Measurements from ENCODE around the gene SH3PXD2A. TPM values are rescaled to one million over a fixed set of nuclear protein-coding genes. Genes with fewer than 3 reads are reported as not detected.

The SH3PXD2A gene
- total RNA-seq, 2 experiments from 2014 or later = 6.5 to 7.4 TPM

- POLR2A ChIA-PET = no interaction called here
- ATAC-seq (no peak), DNase-seq (no peak)
- no peaks in the 10 kb centered on the region for H3K36me3 Mint-ChIP-seq (ENCODE audit: low read depth)
- H3K4me1 Mint-ChIP-seq (ENCODE audit: low read depth) = peaks cover 3% of the 10 kb centered on the region
- H3K4me3 Mint-ChIP-seq = no peak overlapping the region
- CTCF ChIA-PET = interaction anchor here (1.5 to 1.7 kb wide), 2 partner anchors 19 to 143 kb away, joined by 3 to 6 read pairs; no protein-coding TSS in a partner anchor
- peaks cover 21% of the 10 kb centered on the region for H3K27me3 Mint-ChIP-seq
- H3K27ac Mint-ChIP-seq = no peak overlapping the region
- no peak for TF ChIP-seq CTCF (IDR thresholded peaks at IDR 0.05)
- intact Hi-C loops (cut with micrococcal nuclease) = no loop called here
- H3K9me3 Mint-ChIP-seq = no peaks in the 10 kb centered on the region
Observed at GRCh38 chr10:103560886-103561285, 294.5 kb downstream of the SH3PXD2A start.

- no peak for TF ChIP-seq CTCF (IDR thresholded peaks at IDR 0.05)
- ATAC-seq (no peak), DNase-seq (no peak)
- Mint-ChIP-seq H3K4me1 (ENCODE audit: low read depth) (peaks cover 4% of the 10 kb centered on the region), H3K9me3 (no peaks in the 10 kb centered on the region), H3K27me3 (peaks cover 24% of the 10 kb centered on the region), H3K27ac (no peak overlapping the region), H3K36me3 (ENCODE audit: low read depth) (no peaks in the 10 kb centered on the region), H3K4me3 (no peak overlapping the region)
- POLR2A ChIA-PET = no interaction called here
- CTCF ChIA-PET = interaction anchor here (1.7 kb wide), 1 partner anchor 17 kb away, joined by 6 read pairs; no protein-coding TSS in a partner anchor
- intact Hi-C loops (cut with micrococcal nuclease) = no loop called here
Observed at GRCh38 chr10:103559776-103560175, 295.6 kb downstream of the SH3PXD2A start.

GRCh38 chr10:103558911-103559310 is 296.5 kb downstream of the SH3PXD2A start:
- intact Hi-C loops (cut with micrococcal nuclease) = no loop called here
- ATAC-seq = no peak
- H3K36me3 Mint-ChIP-seq (ENCODE audit: low read depth) = no peaks in the 10 kb centered on the region
- TF ChIP-seq CTCF (IDR thresholded peaks at IDR 0.05) = no peak
- H3K27me3 Mint-ChIP-seq = peaks cover 31% of the 10 kb centered on the region
- no peaks in the 10 kb centered on the region for H3K9me3 Mint-ChIP-seq
- ChIA-PET CTCF (interaction anchor here (1.3 kb wide), 1 partner anchor 9 kb away, joined by 3 read pairs; no protein-coding TSS in a partner anchor), POLR2A (no interaction called here)
- DNase-seq = no peak
- no peak overlapping the region for H3K27ac Mint-ChIP-seq
- H3K4me3 Mint-ChIP-seq = no peak overlapping the region
- peaks cover 13% of the 10 kb centered on the region for H3K4me1 Mint-ChIP-seq (ENCODE audit: low read depth)

GRCh38 chr10:103557455-103557854 is 297.9 kb downstream of the SH3PXD2A start:
- H3K27ac Mint-ChIP-seq = no peak overlapping the region
- H3K4me1 Mint-ChIP-seq (ENCODE audit: low read depth) = peaks cover 18% of the 10 kb centered on the region
- DNase-seq (no peak), ATAC-seq (no peak)
- H3K4me3 Mint-ChIP-seq = no peak overlapping the region
- ChIA-PET POLR2A (interaction anchor here (0.9 kb wide), 1 partner anchor 11 kb away, joined by 4 read pairs; no protein-coding TSS in a partner anchor), CTCF (interaction anchor here (1.3 kb wide), 1 partner anchor 15 kb away, joined by 3 read pairs; no protein-coding TSS in a partner anchor)
- H3K27me3 Mint-ChIP-seq = peaks cover 33% of the 10 kb centered on the region
- no peaks in the 10 kb centered on the region for H3K36me3 Mint-ChIP-seq (ENCODE audit: low read depth)
- no peak for TF ChIP-seq CTCF (IDR thresholded peaks at IDR 0.05)
- no peaks in the 10 kb centered on the region for H3K9me3 Mint-ChIP-seq
- intact Hi-C loops (cut with micrococcal nuclease) = no loop called here

GRCh38 chr10:103556383-103557007 is 298.9 kb downstream of the SH3PXD2A start:
- intact Hi-C loops (cut with micrococcal nuclease) = no loop called here
- TF ChIP-seq CTCF (IDR thresholded peaks at IDR 0.05) = no peak
- ATAC-seq (no peak), DNase-seq (no peak)
- Mint-ChIP-seq H3K27ac (no peak overlapping the region), H3K4me3 (no peak overlapping the region), H3K27me3 (peaks cover 35% of the 10 kb centered on the region), H3K36me3 (ENCODE audit: low read depth) (no peaks in the 10 kb centered on the region), H3K4me1 (ENCODE audit: low read depth) (peaks cover 18% of the 10 kb centered on the region), H3K9me3 (no peaks in the 10 kb centered on the region)
- POLR2A ChIA-PET = no interaction called here
- CTCF ChIA-PET = no interaction called here

All from activated CD8-positive, alpha-beta T cell treated with anti-CD3 and anti-CD28 coated beads for 36 hours (primary cell).